HG03139 (cell line): ENCODE results near the gene ETNK2.
A peak's percentile ranks its signal among the peaks of the same experiment; 100 is the strongest.

Source experiments
- ATAC-seq: cut with Tn5 transposase; IDR thresholded peaks from one replicate; pipeline ENCODE4 v1.9.1; 2021; ENCODE audit not compliant: unreplicated experiment

Gene ETNK2

DNA sequence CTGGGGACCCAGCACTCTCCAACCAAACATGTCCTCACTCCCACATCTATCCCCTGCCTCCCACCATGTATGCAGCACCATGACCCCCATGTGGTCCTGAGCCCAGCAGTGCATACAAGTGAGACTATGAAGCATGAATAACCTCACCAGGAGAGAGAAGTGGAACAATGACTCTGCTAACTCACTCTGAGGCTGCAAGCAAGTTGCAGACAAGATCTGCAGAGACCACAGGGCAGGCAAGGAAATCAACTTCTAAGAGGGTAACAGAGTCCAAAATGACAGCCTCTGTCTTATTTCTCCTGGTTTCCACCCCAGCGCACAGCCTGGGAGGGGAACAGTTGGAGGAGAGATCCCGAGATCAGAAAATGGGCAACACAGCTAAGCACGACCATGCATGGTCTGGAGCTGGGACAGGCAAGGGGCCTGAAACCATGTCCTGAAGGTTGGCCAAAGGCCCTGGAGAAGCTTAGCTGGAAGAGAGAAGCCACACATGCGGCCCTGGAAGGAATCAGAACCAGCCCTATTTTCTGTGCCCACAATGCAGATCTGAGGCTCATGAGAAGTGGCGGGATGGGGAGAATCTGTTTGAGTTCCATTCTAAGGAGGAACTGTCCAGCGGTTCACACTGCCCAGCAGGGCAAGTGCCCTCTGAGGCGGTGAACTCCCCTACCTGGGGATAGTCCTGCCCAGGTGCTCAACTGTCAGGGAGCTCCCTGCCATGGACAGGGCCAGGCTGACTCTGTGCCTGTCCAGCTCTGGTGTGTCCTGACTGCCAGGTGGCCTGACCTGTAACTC lies 26.8 kb upstream of the ETNK2 start:
- ATAC-seq, result no peak

DNA sequence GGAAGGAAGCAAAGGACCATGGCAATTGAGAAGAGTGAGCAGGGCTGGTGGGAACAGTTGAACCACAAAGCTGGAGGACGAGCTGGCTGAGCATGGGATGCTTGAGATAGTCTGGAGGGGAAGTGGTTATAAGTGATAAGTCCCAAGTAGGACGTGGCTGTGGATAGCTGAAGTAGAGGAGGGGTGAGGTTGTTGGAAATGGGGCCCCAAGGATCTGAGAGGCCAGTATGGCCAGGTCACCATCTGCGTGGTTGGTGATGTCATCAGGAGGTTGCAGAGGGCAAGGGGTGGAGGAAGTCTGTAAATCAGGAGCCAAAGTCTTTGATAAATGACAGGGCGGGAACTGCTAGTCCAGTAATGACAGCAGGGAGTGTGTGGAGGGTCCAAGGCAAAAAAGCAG lies 25.3 kb upstream of the ETNK2 start:
- ATAC-seq, result no peak

DNA sequence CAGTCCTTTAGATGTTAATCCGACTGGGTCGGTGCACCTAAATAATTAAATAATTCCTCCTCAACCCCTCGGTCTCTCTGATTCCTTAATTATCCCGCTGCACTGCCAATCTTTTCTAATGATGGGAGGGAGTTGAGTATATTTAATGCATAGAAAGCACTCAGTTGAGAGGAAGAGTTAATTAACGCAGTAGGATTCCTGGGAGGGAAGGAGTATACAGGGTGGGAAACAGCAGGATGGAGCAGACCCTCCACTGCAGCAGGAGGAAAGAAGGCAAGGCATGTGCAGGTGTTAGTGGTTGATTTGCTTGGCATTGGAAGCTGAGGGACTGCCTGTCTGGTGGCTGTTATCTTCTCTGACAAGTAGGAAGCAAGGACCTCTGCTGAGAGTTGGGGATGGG lies 24.2 kb upstream of the ETNK2 start:
- ATAC-seq, result no peak

DNA sequence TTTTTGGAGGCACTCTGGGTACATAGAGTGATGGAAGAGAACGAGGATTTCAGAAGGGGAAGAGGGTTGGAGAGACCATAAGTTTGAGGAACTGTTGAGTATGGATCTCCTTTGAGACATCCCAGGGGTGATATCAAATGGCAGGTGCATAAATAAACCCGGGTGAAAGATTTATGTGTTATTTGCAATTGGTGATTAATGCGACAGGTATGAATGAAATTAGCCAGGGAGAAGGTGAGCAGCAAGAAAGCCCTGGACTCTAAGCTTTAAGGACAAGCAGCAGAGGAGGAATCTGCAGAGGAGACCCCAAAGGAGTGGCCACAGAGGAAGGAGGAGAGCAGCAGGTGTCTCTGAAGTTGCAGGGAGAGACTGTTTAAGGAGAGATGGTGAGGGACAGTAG lies 23.1 kb upstream of the ETNK2 start:
- ATAC-seq, result no peak

DNA sequence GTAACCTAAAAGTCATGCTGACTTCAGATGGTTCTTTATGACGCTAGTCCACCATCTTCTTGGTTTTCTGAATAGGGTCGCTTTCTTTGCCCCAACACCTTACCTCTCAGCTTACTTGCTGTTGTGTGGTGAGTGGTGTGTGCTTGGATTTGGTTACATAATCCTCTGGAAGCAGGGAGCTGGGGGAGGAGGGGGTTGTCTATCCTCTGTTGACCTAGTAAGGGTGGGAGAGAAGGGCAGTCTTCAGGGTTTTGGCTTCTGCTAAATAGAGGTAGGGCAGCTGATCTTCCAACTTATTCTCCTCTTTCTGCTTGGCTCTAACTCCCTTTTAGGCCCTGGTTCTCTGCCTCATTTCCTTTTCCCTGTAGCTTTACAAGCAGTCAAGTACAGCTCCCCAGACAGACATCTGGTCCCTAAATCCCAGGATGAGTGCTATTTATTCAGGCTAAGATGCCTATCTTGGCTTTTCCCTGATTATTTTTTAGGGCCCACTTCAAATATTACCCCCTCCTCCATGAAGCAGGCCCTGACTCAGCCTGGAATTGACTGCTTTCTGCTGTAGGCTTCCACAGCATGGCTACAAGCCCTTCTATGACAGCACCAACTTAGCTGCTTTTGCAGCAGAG lies 20.7 kb upstream of the ETNK2 start:
- no peak for ATAC-seq

DNA sequence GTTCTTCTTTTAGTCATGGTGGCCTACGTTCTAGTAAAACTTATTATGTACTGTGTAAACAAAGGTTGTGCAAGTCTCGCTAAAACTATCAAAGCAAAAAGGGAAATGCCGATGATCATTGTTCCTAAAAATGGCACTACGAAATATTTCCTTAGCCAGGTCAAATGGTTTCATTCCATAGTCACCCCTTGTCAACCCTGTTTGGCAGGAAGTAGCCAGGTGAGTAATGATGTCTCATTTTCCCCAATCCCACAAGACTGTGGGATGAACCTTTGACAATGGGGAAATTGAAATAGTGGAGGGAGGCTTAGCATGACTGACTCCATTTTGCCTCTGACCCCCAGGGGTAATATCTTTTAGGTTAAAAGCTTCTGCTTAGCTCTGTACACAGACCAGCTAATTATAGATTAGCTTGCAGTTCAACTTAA lies 19.9 kb upstream of the ETNK2 start:
- ATAC-seq, result no peak

DNA sequence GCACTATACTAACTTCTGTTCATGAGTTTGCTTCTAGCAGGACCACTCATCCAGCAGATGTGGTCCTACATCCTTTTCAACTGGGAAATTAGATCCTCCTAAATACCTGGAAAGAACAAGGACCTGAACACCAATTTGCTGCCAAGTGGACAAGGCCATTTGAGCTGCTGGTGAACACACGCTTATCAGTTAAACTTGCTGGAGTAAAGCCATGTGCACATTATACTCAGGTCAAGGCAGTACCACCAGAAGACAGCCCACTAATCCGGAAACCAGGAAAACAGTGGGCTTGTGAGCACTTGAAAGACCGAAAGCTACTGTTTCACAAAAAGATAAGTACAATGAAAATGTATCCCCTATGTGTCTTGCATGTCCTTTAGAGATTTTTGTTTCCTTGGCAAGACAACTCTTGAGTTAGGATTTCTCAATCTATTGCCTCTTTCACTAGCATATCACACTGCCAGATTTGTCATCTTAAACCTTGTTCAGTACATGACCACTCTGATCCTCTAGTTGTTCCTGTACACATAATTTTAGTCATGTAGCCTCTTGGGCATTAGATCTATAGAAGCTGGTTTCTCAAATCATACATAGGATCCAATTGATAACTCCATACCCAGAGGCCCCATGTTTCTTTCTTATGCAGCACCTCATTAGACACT lies 18.8 kb upstream of the ETNK2 start:
- ATAC-seq, result no peak

DNA sequence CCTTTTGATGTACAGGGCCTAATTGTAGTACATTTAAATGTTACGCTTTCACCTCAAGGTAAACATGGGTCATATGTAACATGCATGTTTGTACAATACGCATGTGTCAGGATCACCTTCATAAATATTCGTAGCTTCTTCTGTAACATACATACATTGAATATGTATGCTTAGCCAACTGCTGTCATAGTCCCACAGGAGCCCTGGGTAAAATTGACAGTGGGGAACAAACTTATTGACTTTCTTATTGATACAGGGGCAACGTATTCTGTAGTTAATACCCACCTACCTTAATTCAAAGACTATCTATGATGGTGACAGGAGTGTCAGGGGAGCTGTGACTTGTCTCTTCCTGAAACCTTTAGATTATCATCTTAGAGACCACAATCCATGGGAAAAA lies 18.0 kb upstream of the ETNK2 start:
- ATAC-seq, result no peak

DNA sequence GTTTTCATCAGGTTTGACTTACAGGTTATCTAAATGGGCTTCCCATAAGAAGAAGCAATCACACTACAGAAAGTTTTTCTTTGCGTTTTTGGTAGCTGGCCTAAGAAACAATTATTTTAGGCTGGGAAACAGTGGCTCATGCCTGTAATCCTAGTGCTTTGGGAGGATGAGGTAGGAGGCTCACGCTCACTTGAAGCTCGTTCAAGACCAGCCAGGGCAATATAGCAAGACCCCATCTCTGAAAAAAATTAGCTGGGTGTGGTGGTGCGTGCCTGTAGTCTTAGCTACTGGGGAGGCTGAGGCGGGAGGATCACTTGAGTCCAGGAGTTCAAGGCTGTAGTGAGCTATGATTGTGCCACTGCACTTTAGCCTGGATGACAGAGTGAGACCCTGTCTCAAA lies 15.9 kb upstream of the ETNK2 start:
- ATAC-seq, result no peak

DNA sequence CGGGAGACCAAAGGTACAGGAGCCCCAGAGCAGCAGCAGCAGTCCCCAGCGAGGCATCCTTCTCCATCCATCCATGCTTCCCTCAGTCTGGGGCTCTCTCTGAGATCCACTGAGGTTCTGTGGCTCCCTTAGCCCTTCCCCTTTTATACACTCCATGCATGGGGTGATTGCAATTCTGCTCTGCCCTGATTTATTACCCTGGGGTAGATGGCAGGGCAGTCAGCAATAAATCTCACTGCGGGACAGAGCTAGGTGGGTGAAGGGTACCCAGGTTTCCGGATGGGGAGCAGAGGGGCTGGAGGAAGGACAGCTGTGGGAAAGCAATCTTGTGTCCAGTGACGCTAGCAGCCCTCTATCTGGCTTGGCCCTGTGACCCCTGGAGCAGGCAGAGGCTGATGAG lies 14.4 kb upstream of the ETNK2 start, which contains the start of gene REN:
TSS of gene REN (minus strand) at position 119 of the 400 bp plus-strand sequence. CDS start at position 75, 44 bp downstream.
- no peak for ATAC-seq

DNA sequence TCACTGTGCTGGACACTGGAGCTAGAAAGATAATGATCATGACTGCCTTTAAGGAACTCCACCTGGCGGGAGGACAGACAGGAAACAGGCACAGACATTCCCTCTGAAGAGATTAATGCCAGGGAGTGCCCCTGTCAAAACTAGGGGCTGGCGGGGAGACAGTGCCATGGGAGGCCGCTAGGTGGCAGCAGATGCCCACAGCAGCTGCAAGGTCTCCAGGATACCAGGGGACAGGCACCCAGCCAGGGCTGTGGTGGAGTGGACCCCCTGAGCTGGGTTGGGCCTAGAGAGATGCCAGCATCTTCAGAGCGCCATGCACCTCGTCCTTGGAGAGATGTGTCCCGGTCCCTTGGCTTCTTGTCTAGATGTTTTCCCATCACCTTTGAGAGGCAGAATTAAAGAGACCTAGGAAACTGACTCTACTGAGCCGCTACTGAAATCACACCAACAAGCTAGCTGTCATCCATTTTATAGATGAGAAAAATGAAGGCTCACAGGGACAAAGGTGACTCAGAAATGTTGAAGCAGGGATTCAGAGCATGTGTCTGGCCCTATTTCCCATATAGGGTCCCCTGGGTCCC lies 10.7 kb upstream of the ETNK2 start:
- peak; percentile 68 for ATAC-seq

DNA sequence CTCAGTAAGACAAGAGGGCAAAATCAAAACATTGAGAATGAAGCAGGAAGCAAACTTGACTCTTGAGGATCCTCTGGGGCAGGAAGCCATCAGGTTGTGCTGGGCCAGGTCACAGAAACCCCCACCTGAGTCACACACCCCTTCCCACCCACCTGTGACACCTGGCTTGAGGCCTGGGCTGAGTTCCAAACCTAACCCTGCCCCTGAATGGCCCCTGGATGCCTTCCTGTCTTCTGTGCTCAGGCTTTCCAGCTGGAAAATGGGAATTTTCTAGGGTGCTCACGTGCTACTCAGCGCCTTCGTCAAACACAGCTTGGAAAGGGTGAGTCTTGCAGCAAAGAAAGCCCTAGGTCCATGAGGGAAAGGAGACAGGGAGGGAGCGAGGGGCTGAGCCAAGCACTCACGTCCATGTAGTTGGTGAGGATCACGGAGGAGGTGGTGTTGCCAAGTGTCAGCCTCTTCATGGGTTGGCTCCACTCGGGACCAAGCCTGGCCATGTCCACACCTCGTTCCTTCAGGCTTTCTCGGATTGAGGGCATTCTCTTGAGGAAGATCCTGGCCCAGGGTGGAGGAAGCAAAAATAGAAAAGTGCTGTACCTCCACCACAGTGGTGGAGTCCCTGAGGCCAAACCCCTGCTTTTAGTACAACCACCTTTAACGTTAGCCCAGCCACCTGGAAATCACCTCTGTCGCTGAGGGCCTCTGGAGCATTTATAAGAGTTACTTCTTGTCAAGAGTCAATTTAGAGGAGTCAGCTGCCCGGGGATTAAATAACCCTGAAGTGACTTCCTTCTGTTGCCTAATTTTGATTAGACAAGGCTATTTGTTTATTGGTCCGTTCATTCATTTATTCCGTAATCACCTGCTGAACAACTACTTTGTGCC lies 10.0 kb upstream of the ETNK2 start:
- ATAC-seq, result no peak

DNA sequence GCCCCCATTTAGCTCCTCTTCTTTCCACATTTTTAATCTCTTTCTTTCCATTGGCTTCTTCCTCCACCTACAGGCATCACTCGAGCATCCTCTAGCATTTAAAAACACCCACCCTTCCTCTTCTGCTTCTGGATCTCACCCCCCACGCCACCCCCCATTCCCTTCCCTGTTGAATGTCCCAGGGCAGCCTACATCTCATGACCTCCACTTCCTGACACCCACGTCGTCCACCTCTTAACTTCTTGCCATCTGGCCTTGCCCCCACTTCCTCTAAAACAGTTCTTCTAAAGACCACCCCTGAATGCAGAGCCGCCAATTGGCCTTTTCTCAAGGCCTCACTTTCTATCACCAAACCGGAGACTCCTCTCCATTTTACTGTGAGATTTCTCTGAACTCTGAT lies 6.1 kb upstream of the ETNK2 start:
- no peak for ATAC-seq

DNA sequence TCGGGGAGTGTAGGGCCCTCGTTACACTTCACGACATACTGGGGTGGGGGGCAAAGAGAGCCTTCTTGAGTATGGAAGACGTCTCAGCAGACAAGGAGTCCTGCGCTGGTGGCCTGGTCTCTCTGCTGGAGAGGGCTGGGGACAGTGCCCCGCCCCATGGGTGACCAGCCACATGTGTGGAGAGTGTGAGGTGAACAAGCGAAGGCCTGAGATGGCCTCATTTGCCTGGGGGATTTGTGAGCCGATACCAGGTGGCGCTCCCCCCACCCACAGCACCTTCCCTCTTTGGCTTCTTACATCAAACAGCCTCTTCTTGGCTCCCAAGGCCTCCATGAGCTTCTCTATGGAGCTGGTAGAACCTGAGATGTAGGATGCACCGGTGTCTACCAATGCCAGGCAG lies 4.0 kb upstream of the ETNK2 start:
- ATAC-seq, result no peak

DNA sequence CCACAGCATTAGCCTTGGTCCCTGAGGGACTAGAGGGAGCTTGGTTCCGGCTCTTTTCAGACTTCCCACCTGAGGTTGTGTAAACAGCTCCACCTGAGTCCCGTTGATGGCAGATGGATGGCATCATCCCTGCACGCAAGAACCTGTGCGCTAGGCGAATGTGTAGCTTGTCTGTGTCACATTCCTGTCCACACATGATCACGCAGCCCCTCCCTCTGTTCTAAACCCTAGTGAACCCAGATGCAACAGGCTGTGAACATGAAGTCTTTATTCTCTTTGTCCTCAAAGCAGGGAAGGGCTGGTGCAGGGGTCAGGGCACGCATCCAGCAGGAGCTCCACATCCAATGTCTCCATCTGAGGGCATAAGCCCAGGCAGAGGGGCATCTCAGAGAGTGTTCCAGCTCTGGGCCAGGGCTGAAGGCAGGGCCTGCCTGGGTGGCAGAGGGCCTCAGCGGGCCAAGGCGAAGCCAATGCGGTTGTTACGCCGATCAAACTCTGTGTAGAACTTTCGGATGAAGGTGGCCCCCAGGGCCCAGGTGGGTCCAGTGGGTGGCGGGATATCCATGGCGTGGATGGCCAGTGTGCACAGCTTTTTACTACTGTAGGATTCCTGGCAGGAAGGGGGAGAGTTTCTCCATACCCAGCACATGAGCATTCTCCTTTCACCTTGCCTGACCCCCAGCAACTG lies 2.9 kb upstream of the ETNK2 start:
- ATAC-seq, result no peak

DNA sequence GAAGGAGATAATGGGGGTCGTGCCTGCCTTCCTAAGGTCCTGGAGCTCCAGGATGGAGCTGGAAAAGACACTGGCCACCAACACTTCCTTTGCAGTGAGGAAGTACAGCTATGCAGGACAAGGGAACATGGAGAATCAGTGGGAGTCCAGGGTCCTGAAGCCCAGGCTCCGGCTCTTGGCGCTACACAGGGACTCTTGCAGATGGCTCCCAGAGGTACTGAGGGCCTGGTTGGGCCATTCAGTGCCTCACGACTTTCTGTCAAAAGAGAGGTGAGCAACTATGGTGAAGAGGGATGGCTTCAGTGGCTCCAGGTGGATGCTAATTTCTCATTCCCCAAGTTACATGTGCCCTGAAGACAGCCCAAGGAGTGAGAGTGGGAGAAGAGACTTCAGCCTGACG lies 1.8 kb upstream of the ETNK2 start:
- ATAC-seq, result no peak

DNA sequence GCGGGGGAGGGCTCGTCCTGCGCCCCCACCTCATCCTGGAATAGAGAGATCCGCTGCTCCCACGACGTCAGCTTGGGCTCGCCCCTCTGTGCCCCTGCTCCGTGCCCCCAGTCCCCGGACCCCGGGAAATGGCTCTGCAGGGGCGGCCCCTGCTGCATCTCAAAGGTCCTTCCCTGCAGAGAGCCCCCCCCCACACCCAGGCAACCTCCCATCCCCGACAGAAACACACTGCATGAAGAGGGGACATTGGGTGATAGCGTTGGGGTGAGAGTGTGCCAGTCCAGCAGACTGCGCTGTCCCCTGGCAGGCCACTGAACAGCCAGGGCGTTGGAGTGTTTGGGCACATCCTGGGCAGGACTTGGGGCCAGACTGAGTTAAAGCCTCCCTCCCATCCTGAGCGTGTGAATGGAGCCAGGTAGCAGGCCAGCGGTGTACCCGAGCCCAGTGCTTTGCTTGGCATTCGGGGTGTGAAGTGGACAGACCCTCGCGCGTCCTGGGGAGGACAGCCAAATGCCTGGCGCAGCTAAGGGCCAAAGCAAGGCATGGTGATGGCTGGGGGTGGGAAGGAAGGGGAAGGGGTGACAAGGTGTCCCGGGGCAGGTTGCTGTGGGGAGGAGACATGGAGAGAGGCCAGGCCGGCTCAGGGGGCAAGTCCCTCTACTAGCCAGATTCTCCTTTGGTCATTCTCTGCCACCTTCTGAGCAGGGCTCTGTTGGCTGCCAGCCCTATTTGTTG lies 633 bp upstream of the ETNK2 start:
- no peak for ATAC-seq

DNA sequence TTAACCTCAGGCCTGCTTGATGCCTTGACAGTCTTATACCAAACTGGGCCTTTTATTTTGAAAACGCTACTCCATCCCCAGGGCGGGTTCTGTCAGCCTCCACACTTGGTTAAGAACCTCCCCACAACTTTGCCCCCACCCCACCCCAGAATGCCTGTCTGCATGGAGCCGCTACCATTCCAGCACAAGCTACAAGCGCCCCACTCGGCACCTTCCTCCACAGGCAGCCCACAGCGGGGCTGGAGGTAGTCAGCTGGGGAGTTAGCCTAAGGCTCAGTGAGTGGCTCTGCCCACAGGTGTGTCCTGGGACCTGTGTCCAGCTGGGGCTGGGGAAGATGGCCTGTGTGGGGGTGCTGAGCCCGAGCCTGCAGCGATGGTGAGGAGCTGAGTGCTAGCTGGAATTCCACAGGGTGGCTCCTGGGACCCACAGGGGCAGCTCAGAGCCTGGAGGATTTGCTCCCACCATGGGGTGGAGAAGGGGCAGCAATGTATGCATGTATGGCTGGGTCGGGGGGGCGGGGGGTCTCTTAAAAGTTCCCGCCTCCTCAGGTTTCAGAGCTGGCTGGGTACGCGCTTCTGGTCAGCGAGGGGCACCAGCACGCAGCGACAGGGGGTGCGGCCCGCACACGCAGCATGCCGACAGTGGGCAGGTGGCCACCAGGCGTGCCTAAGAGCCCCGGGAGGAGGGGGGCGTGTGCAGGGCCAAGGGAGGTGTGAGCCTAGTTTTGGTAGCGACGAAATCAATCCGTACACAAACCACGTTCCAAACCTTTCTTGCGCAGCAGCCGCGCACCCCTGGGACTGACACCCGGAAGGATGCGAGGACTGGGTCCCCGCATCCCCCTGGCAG lies 917 bp downstream of the ETNK2 start:
- ATAC-seq, result no peak
